GM19035 (cell line): ENCODE results near the gene TDRKH.

Experiments
- ATAC-seq: cut with Tn5 transposase; IDR thresholded peaks from one replicate; pipeline ENCODE4 v1.9.1; 2021; ENCODE audit not compliant: unreplicated experiment

The TDRKH gene

DNA sequence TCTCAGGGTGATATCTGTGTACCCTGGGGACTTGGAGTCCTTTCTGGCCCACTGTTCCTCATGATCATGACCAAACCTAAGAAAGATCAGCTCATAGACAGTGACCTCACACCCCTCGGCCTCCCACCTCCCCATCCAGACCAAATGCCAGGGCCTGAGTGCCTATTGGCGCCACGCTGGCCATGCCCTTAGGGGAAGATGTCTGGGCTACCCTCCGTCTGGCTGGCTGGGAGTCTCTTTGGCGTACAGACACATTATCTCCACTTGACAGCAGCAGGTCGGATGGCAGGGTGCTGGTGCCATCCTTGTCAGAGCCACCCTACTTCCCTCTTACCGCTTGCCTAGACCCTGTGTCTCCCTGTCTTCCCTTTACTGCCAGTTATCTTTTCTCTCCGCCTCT lies 32.9 kb upstream of the TDRKH start:
- no peak for ATAC-seq

GRCh38 chr1:151822404-151822803 lies 32.1 kb upstream of the TDRKH start:
- ATAC-seq, result no peak

GRCh38 chr1:151820940-151821339 lies 30.6 kb upstream of the TDRKH start:
- ATAC-seq, result no peak

DNA sequence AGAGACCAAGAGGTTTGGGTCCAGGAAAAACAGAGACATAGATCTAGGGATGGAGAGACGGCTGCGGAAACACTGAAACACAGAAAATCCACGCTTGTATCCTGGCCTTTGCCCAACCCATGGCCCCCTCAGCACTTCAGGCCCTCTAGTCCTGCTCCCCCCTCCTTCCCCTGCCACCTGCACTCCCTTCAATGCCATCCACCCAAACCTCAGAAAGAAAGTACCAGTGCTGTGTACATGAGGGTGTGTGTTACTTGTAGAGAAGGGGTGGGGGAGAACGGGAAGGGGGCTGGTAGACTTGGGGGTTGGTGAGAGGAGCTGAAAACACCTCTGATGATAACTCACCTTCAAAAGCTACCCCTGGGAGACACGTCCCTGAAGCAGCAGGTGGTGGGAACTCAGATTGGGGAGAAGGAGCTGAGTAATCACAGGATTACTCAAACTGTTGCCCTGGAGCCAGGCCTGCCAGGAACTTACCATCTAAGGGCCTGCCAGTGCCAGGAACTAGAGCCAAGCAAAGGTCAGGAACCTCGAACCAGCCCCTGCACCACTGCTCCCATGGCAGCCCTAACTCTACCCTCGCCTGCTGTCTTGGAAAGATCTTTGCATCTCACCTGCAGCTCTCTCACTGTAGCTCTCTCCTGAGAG lies 29.8 kb upstream of the TDRKH start:
- no peak for ATAC-seq

GRCh38 chr1:151819227-151819835 lies 29.0 kb upstream of the TDRKH start:
- no peak for ATAC-seq

GRCh38 chr1:151817353-151817730 lies 27.0 kb upstream of the TDRKH start:
- ATAC-seq, result no peak

DNA sequence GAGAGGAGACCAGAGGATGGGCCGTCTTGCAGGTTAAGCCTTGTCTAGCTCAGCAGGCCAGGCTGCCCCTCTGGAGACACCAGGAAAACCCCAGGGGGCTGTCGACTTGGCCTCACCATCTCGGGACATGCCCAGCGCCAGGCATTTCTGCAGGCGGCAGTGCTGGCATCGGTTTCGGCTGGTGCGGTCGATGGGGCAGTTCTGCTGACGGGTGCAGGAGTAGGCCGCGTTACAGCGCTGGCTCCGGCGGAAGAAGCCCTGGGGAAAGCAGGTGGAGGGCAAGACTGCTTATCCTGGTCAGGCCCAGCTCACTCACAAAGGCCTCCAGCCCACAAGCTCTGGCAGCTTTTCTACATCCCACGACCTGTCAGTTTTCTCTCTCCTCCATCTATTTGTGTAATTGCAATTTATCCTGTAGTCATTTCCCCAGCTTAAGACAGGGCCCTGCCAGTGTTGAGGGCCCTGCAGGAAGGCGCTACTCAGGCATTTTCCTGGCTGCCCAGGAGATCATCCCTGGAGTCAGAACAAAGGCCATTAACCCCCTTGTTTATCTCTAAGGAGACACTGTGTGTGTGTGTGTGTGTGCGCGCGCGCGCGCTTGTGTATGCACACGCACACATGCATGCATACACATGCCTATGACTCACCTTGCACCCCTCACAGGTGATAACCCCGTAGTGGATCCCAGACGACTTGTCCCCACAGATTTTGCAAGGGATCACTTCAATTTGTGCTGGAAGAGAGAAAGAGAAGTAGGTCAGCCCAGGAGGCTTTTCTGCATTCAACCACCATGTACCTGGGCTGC lies 26.4 kb upstream of the TDRKH start:
- ATAC-seq, result no peak

DNA sequence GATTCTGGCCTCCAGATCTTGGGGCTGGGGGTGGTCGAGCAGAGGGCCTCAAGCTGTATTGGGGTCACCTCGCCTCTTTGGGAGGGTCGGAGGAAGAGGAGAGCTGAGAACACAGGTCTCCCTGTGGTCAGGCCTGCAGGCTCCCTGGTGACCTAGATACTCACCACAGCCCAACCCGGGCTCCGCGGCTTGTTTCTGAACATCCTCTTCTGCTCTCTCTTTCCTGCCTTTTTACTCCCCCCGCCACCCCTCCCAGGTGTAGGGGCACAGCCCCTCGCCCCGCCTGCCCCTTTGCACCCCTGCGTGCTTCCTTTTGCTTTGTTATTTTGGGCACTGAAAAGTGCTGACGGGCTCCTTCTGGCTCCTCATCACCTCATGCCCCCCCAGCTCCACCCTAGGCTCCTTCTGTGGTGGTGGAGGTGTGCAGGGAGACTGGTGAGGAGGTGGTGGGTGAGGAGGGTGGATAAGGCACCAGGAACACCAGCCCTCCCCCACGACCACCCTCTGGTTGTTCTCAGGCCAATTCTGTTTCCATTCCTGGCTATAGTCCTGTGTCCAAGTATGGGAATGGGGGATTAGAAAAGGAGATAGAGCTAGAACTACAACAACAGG lies 25.5 kb upstream of the TDRKH start:
- ATAC-seq, result no peak

DNA sequence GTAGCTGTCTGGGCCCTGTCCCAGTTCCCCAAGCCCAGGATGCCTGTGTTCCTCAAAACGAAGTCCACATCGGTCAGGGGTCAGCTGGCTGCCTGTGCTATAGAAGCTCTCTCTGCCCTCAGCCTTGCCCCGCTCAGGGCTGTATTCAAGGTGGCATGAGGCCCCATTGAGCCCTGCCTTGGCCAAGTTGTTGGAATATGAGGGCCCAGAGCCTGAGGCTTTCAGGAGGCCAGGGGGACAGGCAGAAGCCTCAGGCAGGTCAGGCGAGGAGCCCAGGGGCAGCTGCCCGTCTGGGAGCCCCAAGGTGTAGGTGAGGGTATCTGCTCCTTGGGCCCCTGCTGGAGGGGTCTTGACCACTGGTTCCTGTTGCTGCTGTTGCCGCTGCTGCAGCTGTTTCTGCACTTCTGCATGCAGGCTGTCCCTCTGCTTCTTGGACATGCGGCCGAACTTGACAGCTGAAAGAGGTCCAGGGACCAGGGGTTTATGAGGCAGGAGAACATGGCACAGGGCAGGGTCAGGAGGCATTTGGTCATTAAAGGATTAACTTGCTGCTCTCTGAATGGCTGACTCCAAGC lies 24.8 kb upstream of the TDRKH start:
- ATAC-seq, result no peak

DNA sequence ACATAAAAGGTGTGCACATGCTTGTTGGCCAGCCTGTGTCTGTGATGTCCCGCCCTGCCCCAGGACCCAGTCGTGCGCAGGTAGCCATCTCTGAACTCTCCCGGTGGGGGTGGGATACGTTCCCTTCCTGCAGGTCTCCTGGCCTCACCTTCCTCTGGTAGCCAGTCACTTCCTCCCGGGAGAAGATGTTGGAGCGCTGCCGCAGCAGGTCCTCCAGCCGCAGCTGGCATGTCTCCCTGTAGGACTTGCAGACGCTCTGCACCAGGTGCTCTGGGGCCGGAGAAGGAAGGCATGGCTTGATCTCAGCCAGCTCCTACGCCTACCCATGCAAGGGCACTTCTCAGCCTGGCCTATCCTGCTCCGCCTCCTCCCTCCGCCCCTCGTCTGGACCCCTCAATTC lies 24.1 kb upstream of the TDRKH start:
- no peak for ATAC-seq

DNA sequence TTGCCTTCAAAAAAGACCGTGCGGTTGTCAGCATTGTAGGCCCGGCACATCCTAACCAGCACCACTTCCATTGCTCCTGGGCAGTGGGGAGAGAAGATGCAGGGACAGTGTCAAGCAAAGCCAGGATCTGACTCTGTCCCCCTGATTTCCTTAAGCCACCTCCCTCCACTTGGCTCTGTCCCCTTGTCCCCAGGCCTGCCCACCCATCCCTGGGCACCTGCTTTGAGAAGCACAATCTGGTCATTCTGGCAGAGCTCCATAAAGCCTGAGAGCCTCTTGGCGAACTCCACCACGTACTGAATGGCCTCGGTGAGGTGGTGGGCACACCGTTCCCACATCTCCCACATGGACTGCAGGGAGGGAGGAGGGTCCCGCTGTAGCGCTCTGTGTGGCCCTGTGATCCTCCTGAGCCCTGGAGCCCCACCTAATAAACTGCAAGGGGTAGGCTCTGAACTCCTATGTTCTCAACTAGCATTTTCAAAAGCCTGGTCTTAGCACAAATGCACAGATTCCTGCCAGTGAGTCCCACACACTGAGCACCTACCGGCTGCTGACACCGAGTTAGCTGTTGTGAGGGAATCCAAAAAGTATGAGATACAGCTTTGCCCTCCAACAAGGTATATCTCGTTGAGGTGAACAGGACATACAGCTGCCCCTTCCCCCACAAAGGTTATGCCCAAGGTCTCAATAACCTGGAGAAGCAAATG lies 23.1 kb upstream of the TDRKH start:
- no peak for ATAC-seq

GRCh38 chr1:151811181-151811580 lies 20.9 kb upstream of the TDRKH start:
- ATAC-seq, result no peak

DNA sequence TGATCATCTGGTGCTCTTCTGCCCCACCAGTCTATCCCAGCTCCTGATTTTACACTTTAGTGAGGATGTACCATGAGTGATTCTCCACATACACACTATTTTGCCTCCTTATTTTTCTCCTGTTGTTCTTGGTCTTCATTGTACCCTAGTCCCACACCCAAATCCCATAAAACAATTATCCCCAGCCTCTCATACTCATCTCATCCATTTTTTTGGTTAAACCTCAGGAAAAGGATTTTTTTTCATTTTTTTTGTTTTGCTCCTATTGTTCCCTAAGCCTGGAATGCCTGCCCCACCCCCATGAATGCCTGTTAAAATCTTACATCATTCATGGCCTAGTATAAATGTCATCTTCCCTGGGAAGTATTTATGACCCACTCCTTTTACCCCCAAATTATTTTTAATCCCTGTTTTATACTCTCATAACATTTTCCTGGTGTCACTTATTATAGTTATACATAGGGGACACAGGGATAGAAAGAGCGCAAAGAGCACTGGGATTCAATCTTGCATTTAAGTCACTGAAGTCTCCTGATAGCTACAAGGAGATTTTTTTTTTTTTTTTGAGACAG lies 19.8 kb upstream of the TDRKH start:
- ATAC-seq, result no peak

- no peak for ATAC-seq
Measured at GRCh38 chr1:151809290-151809984, 19.1 kb upstream of the TDRKH start.

GRCh38 chr1:151807766-151808165 lies 17.5 kb upstream of the TDRKH start:
- no peak for ATAC-seq

DNA sequence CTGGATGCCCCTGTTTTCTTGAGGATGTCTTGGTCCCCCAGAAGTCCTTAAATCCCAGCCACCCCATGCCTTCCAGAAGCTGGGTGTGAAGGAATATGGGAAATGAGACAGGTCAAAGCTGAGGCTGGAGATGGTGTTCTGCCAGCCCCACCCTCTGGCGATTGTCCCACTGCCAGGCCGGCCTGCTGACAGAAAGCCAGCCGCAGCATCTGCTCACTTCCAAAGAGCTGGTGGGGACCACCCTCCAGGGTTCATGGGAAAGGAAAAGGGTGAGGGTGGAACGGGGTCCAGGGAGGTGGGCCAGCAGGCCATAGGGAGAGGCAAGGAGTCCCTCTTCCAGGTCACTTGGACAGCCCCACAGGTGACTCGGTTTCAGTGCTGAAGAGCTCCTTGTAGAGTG lies 16.8 kb upstream of the TDRKH start:
- ATAC-seq, result no peak

DNA sequence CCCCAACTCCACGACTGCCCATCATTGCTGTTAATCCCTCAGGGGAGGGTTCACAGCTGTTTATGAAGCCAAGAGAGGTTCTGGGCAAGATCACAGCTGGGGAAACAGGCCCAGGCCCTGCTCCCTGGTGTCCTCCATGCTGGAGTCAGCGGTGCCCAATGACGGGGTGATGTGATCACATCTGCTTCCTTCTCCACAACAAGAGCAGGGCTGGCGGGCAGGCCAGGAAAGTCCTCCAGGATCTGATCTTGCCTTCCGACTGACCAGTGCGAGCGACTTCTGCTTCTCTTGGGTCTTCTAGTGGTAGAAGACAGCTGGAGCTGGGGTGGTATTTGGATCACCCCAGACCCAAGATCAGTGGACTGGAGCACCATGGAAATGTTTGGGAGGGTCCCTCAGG lies 15.9 kb upstream of the TDRKH start:
- no peak for ATAC-seq

DNA sequence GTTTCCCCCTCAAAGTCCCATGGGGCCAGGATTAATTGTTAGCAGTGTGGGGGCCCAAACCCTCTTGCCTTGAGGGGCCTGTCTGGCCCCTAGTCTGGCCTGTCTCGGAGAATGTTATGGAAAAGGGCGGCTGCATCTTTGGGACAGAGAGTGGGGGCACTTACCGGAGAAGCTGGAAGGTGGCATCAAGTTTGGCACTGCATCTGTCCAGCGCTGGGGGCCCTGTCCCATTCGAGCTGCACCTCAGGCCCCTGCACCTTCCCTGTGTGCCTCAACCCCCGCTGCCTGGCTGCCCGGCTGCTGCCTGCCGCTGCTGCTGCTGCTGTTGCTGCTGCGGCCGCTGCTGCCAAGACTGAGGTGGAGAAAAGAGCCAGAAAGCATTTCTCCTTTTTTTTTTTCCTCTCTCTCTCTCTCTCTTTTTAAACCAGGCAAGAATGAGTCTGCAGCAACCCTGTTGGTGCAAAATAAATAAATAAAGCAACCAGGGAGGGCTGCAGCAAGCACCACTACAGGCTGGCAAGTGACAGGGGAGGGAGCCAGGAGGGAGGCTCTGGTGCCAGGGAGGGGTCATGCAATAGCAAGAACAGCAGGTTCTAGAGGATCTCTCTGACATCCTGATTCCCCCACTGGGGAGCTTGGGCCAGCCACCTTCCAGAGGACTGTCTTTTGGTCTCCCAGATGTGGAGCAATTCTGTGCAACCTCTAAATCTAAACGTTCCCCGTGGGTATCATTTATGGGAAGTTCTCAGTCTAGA lies 14.9 kb upstream of the TDRKH start, which contains the start of gene LINGO4:
Gene LINGO4 (minus strand): TSS at position 354 of the 755 bp plus-strand sequence. CDS start 2,715 bp downstream, outside the sequence.
- ATAC-seq, result no peak

- no peak for ATAC-seq
Measured at GRCh38 chr1:151803915-151804314, 13.6 kb upstream of the TDRKH start.
